IMR-90 (cell line): Measurements from ENCODE around the gene MRAP2. TPM values are rescaled to one million over a fixed set of nuclear protein-coding genes. Genes with fewer than 3 reads are reported as not detected.

Experiments used
- ATAC-seq: fragments of 200-7000 bp; cut with Tn5 transposase; 2 replicates; pipeline ENCODE4 v1.9.1; 2020; ENCODE audit warnings: low read depth, mild to moderate bottlenecking, moderate library complexity
- BruUV-seq: library from RNA; stranded (reverse); fragments of 400-500 nt; replicated peaks from 2 replicates; lab custom pipeline; 2021; lab: Mats Ljungman, UMichigan
- CTCF ChIA-PET: fragments of 300-600 bp; formaldehyde crosslinking; extraction: SDS; loops from one replicate; lab custom pipeline; 2021; ENCODE audit warnings: antibody characterized with exemption; lab: Yijun Ruan, JAX
- POLR2A ChIA-PET: fragments of 300-600 bp; sonication (Branson Sonifier 250); formaldehyde crosslinking; loops from one replicate; lab custom pipeline; 2022; ENCODE audit warnings: antibody characterized with exemption; ENCODE audit not compliant: unreplicated experiment; lab: Charles Lee
- DNase-seq: peaks from one replicate; pipeline ENCODE4 v3.0.0; 2013
- H2AFZ ChIP-seq: replicated peaks from 2 replicates; pipeline ENCODE3; 2013; ENCODE audit warnings: low read length, mild to moderate bottlenecking; ENCODE audit not compliant: poor library complexity
- H2AK5ac ChIP-seq: 2 replicates; pipeline ENCODE4 v1.6.1; 2013; ENCODE audit warnings: low read depth, low read length, inconsistent platforms
- H2AK9ac ChIP-seq: replicated peaks from 2 replicates; pipeline ENCODE3; 2013; ENCODE audit warnings: mild to moderate bottlenecking, low read depth, low read length, moderate library complexity; ENCODE audit not compliant: poor library complexity
- H2BK120ac ChIP-seq: 2 replicates; pipeline ENCODE4 v1.6.1; 2013; ENCODE audit warnings: low read depth, low read length, inconsistent platforms
- H2BK15ac ChIP-seq: 3 replicates; pipeline ENCODE4 v1.6.1; 2013; ENCODE audit warnings: low read depth, low read length, inconsistent platforms
- H2BK20ac ChIP-seq: 2 replicates; pipeline ENCODE4 v1.6.1; 2013; ENCODE audit warnings: low read depth, mild to moderate bottlenecking, inconsistent platforms, low read length, moderate library complexity
- H2BK5ac ChIP-seq: 2 replicates; pipeline ENCODE4 v1.6.1; 2013; ENCODE audit warnings: mild to moderate bottlenecking, low read depth, low read length, inconsistent platforms; ENCODE audit not compliant: poor library complexity, severe bottlenecking
- H3K14ac ChIP-seq: replicated peaks from 2 replicates; pipeline ENCODE4 v1.6.1; 2013; ENCODE audit warnings: low read depth, low read length, inconsistent platforms
- H3K18ac ChIP-seq: 2 replicates; pipeline ENCODE4 v1.6.1; 2013; ENCODE audit warnings: low read depth, low read length, control low read depth
- H3K23ac ChIP-seq: 2 replicates; pipeline ENCODE4 v1.6.1; 2013; ENCODE audit warnings: low read depth, low read length, inconsistent platforms
- H3K27ac ChIP-seq: 2 replicates; pipeline ENCODE4 v1.5.1; 2013; ENCODE audit warnings: mild to moderate bottlenecking, control low read depth, low read length; ENCODE audit not compliant: insufficient read depth
- H3K27me3 ChIP-seq: 2 replicates; pipeline ENCODE4 v1.6.1; 2013; ENCODE audit warnings: low read length; ENCODE audit not compliant: control insufficient read depth, insufficient read depth
- H3K36me3 ChIP-seq: 2 replicates; pipeline ENCODE4 v1.6.1; 2013; ENCODE audit warnings: low read length, mixed read lengths; ENCODE audit not compliant: control insufficient read depth, insufficient read depth
- H3K4ac ChIP-seq: 2 replicates; pipeline ENCODE4 v1.6.1; 2013; ENCODE audit warnings: low read depth, low read length, inconsistent platforms
- H3K4me1 ChIP-seq: 2 replicates; pipeline ENCODE4 v1.6.1; 2013; ENCODE audit warnings: low read length, mixed read lengths; ENCODE audit not compliant: control insufficient read depth, insufficient read depth
- H3K4me2 ChIP-seq: 2 replicates; pipeline ENCODE4 v1.6.1; 2013; ENCODE audit warnings: low read depth, mild to moderate bottlenecking, control low read depth, low read length, moderate library complexity
- H3K4me3 ChIP-seq: 2 replicates; pipeline ENCODE4 v1.5.1; 2013; ENCODE audit warnings: low read depth, mild to moderate bottlenecking, control low read depth, low read length, moderate library complexity; ENCODE audit not compliant: insufficient read depth
- H3K56ac ChIP-seq: 2 replicates; pipeline ENCODE4 v1.6.1; 2013; ENCODE audit warnings: low read length, inconsistent platforms; ENCODE audit not compliant: insufficient read depth; ENCODE audit errors: extremely low read depth
- H3K79me1 ChIP-seq, 2 experiments: 2 replicates each; pipeline ENCODE4 v1.6.1; 2013; ENCODE audit warnings: low read length in 2 of 2, inconsistent platforms in 1 of 2, low read depth in 1 of 2
- H3K9ac ChIP-seq: 2 replicates; pipeline ENCODE4 v1.6.1; 2013; ENCODE audit warnings: low read depth, low read length, control low read depth
- H3K9me1 ChIP-seq: 2 replicates; pipeline ENCODE4 v1.6.1; 2013; ENCODE audit warnings: low read length, inconsistent platforms; ENCODE audit not compliant: insufficient read depth
- H3K9me3 ChIP-seq: 2 replicates; pipeline ENCODE4 v1.6.1; 2013; ENCODE audit warnings: low read length; ENCODE audit not compliant: control insufficient read depth, insufficient read depth
- H4K20me1 ChIP-seq: 2 replicates; pipeline ENCODE4 v1.6.1; 2013; ENCODE audit warnings: low read length, inconsistent platforms; ENCODE audit not compliant: insufficient read depth
- H4K5ac ChIP-seq: 2 replicates; pipeline ENCODE4 v1.6.1; 2013; ENCODE audit warnings: mild to moderate bottlenecking, low read depth, low read length, control low read depth
- H4K8ac ChIP-seq, 2 experiments: 2 replicates each; pipeline ENCODE4 v1.6.1; 2013; ENCODE audit warnings: low read depth in 2 of 2, low read length in 2 of 2, control low read depth in 1 of 2, inconsistent platforms in 1 of 2
- H4K91ac ChIP-seq: 2 replicates; pipeline ENCODE4 v1.6.1; 2013; ENCODE audit warnings: low read depth, low read length, inconsistent platforms; ENCODE audit not compliant: insufficient read depth
- CEBPB ChIP-seq: IDR thresholded peaks from 2 replicates; pipeline ENCODE4 v1.6.1; 2012; ENCODE audit warnings: low read depth, low read length, improper control_type of control experiment
- MAFK ChIP-seq: IDR thresholded peaks from 2 replicates; pipeline ENCODE4 v1.6.1; 2012; ENCODE audit warnings: low read depth, low read length, improper control_type of control experiment
- WGBS, 2 experiments: methylation state at CpG; one replicate each; pipeline versions ENCODE4 v1.1.5 to v1.1.7; 2013; ENCODE audit warnings: missing lambda C conversion rate in 2 of 2; ENCODE audit not compliant: insufficient read length in 1 of 2; ENCODE audit errors: extremely low coverage in 2 of 2; 5-methylcytosine and 5-hydroxymethylcytosine counted together
- dilution Hi-C: fragments of 300-500 bp; cut with HindIII; formaldehyde crosslinking; loops from one replicate; pipeline ENCODE4 v1.14.3; 2018; ENCODE audit warnings: low sequenced_read_pairs; ENCODE audit not compliant: unreplicated experiment
- in situ Hi-C: fragments of 300-500 bp; cut with MboI; formaldehyde crosslinking; loops from 3 replicates; pipeline ENCODE4 v1.14.3; 2019; ENCODE audit warnings: low sequenced_read_pairs, inconsistent platforms, mixed read lengths
- intact Hi-C: fragments of 100-400 bp; cut with micrococcal nuclease; formaldehyde crosslinking; loops from 2 replicates; pipeline ENCODE4 v1.10.0; 2022
- polyA plus RNA-seq, 3 experiments: library from polyadenylated mRNA; depleted of rRNA; stranded (reverse); fragments of >200 nt; gene quantifications; 2 replicates each; pipeline ENCODE4 v1.2.3, GENCODE V29; 2012; ENCODE audit warnings: low replicate concordance in 1 of 3
- total RNA-seq: library from RNA; depleted of rRNA; stranded (reverse); fragments of >200 nt; gene quantifications from 2 replicates; pipeline ENCODE4 v1.2.3, GENCODE V29; 2012
- TF ChIP-seq, protein P1 (sequence below): fragments of 150-350 bp; IDR thresholded peaks from 2 replicates; pipeline ENCODE4 v1.6.1; 2017; ENCODE audit warnings: mild to moderate bottlenecking, antibody characterized with exemption, low read length, low read depth
- TF ChIP-seq, protein P2 (sequence below): conservative IDR thresholded peaks from 2 replicates; pipeline ENCODE4 v1.5.1; 2012; ENCODE audit warnings: mild to moderate bottlenecking, low read depth, low read length, improper control_type of control experiment

MRAP2 gene
- total and polyA plus RNA-seq, 2 of the 4 experiments (the other 2 are of a cell fraction) = 0.03 TPM; not detected in 1

DNA sequence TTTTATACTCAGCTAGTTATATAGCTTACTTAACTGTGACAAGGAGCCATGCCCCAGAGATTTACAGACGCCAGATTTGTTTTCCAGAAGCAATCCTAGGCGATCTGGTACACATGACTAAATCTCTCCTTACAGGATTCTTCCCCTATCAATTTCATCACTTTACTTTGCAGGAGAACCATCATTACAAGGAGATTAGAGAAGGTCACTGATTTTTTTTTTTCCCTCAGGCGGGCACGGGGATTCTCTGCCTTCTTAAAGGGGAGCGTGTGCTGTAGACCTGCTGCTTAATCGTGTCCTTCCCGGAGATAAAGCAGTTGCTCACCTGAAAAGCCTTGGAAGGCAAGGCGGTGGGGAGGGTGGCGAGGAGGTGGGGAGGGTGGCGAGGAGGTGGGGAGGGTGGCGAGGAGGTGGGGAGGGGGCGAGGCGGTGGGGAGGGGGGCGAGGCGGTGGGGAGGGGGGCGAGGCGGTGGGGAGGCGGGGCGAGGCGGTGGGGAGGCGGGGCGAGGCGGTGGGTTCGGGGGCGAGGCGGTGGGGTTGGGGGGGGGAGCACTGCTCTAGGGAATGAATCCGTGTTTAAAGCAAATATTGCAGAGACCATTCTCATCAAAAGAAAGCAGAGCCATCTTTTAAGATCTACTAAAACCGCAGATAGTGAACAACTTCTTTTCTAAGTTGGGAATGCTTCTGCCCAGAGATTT, 14.3 kb upstream of the MRAP2 start:
- TF ChIP-seq MAFK (no peak), CEBPB (no peak)
- TF ChIP-seq, protein P1, sequence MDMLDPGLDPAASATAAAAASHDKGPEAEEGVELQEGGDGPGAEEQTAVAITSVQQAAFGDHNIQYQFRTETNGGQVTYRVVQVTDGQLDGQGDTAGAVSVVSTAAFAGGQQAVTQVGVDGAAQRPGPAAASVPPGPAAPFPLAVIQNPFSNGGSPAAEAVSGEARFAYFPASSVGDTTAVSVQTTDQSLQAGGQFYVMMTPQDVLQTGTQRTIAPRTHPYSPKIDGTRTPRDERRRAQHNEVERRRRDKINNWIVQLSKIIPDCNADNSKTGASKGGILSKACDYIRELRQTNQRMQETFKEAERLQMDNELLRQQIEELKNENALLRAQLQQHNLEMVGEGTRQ = no peak
- TF ChIP-seq, protein P2, sequence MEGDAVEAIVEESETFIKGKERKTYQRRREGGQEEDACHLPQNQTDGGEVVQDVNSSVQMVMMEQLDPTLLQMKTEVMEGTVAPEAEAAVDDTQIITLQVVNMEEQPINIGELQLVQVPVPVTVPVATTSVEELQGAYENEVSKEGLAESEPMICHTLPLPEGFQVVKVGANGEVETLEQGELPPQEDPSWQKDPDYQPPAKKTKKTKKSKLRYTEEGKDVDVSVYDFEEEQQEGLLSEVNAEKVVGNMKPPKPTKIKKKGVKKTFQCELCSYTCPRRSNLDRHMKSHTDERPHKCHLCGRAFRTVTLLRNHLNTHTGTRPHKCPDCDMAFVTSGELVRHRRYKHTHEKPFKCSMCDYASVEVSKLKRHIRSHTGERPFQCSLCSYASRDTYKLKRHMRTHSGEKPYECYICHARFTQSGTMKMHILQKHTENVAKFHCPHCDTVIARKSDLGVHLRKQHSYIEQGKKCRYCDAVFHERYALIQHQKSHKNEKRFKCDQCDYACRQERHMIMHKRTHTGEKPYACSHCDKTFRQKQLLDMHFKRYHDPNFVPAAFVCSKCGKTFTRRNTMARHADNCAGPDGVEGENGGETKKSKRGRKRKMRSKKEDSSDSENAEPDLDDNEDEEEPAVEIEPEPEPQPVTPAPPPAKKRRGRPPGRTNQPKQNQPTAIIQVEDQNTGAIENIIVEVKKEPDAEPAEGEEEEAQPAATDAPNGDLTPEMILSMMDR = no peak
- no peak overlapping the region for H2AK9ac ChIP-seq
- POLR2A ChIA-PET = no interaction called here
- no peak overlapping the region for H2AK5ac ChIP-seq
- H3K56ac ChIP-seq = no peak overlapping the region
- ATAC-seq = no peak
- CTCF ChIA-PET = no interaction called here
- no CpG with 5 or more reads among the region's 28 CpGs for WGBS, 2 experiments
- H3K4ac ChIP-seq = no peak overlapping the region
- no peaks in the 10 kb centered on the region for H4K20me1 ChIP-seq
- DNase-seq = no peak
- intact Hi-C loops (no loop called here), dilution Hi-C loops (no loop called here), in situ Hi-C loops (no loop called here)
- no peak overlapping the region for H3K4me2 ChIP-seq
- no peak overlapping the region for H3K9ac ChIP-seq
- no peak overlapping the region for H2BK20ac ChIP-seq
- no peak overlapping the region for H3K4me3 ChIP-seq
- no peak overlapping the region for H2AFZ ChIP-seq
- no peak overlapping the region for H4K8ac ChIP-seq
- H3K14ac ChIP-seq = no peak overlapping the region
- H3K9me3 ChIP-seq = no peaks in the 10 kb centered on the region
- H3K36me3 ChIP-seq = no peaks in the 10 kb centered on the region
- H3K27me3 ChIP-seq = no peaks in the 10 kb centered on the region
- no peak overlapping the region for H3K18ac ChIP-seq
- no peaks in the 10 kb centered on the region for H3K79me1 ChIP-seq
- BruUV-seq = no TSS peak
- no peak overlapping the region for H2BK5ac ChIP-seq
- H3K27ac ChIP-seq = no peak overlapping the region
- H3K4me1 ChIP-seq = no peaks in the 10 kb centered on the region
- H4K91ac ChIP-seq = no peak overlapping the region
- H4K5ac ChIP-seq = no peak overlapping the region
- no peak overlapping the region for H2BK15ac ChIP-seq
- H3K23ac ChIP-seq = no peak overlapping the region
- H2BK120ac ChIP-seq = no peak overlapping the region
- no peaks in the 10 kb centered on the region for H3K9me1 ChIP-seq
